Tibial artery (tissue), 4 donors: Measurements from ENCODE around the gene CDC5L.

ENCODE experiments used
- DNase-seq, 2 donors: peaks; one replicate each; pipeline ENCODE4 v3.0.0-alpha.2; 2019
- H3K27ac ChIP-seq, 2 donors: fragments of 200-600 bp; sonication (generic) in 1 of 2; 1 replicate in 1 of 2; 2 replicates in 1 of 2; pipeline ENCODE4 v1.5.1; 2018 to 2019; ENCODE audit warnings: mild to moderate bottlenecking in 1 of 2
- H3K27me3 ChIP-seq, 2 donors: fragments of 200-600 bp; sonication (generic) in 1 of 2; one replicate each; pipeline versions ENCODE4 v1.5.1 to v1.6.0; 2016 to 2019
- H3K36me3 ChIP-seq, 3 donors: fragments of 200-600 bp; sonication (generic) in 2 of 3; one replicate each; pipeline ENCODE4 v1.5.1; 2016 to 2019; ENCODE audit warnings: mild to moderate bottlenecking in 2 of 3
- H3K4me1 ChIP-seq, 4 donors: fragments of 200-600 bp; sonication (generic) in 2 of 4; 1 replicate in 3 of 4; 2 replicates in 1 of 4; pipeline ENCODE4 v1.5.1; 2016 to 2019
- H3K4me3 ChIP-seq, 2 donors: fragments of 200-600 bp; sonication (generic) in 1 of 2; 1 replicate in 1 of 2; 2 replicates in 1 of 2; pipeline ENCODE4 v1.5.1; 2018 to 2019; ENCODE audit warnings: mild to moderate bottlenecking in 2 of 2
- H3K9me3 ChIP-seq, 3 donors: fragments of 200-600 bp; sonication (generic) in 1 of 3; one replicate each; pipeline ENCODE4 v1.5.1; 2016 to 2019
- intact Hi-C: fragments of 100-400 bp; cut with DNase I; formaldehyde crosslinking; loops from one replicate; pipeline ENCODE4 v1.15.0; 2023; ENCODE audit warnings: low total_unique reads
- TF ChIP-seq, protein P1 (sequence below), 2 experiments: fragments of 200-600 bp in 1 of 2; fragments of 450-650 bp in 1 of 2; IDR thresholded peaks; one replicate each; pipeline ENCODE4 v1.5.1; 2017 to 2019; ENCODE audit warnings: antibody characterized with exemption in 2 of 2, mild to moderate bottlenecking in 1 of 2, moderate library complexity in 1 of 2

Gene CDC5L

DNA sequence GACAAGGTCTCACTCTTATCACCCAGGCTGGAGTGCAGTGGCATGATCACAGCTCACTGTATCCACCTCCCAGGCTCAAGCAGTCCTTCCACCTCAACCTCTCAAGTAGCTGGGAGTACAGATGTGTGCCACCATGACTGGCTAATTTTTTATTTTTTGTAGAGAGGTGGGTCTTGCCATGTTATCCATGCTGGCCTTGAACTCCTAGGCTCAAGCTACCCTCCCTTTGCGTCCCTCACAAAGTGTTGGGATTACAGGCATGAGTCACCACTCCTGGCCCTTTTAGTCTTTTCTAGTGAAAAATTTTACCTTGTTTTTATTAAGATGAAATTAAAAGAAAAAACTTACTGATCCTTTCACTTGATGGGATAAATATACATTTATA, 17.2 kb downstream of the CDC5L start:
- TF ChIP-seq, protein P1, sequence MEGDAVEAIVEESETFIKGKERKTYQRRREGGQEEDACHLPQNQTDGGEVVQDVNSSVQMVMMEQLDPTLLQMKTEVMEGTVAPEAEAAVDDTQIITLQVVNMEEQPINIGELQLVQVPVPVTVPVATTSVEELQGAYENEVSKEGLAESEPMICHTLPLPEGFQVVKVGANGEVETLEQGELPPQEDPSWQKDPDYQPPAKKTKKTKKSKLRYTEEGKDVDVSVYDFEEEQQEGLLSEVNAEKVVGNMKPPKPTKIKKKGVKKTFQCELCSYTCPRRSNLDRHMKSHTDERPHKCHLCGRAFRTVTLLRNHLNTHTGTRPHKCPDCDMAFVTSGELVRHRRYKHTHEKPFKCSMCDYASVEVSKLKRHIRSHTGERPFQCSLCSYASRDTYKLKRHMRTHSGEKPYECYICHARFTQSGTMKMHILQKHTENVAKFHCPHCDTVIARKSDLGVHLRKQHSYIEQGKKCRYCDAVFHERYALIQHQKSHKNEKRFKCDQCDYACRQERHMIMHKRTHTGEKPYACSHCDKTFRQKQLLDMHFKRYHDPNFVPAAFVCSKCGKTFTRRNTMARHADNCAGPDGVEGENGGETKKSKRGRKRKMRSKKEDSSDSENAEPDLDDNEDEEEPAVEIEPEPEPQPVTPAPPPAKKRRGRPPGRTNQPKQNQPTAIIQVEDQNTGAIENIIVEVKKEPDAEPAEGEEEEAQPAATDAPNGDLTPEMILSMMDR (IDR thresholded peaks at IDR 0.05) = no peak
- intact Hi-C loops = no loop called here
- H3K27ac ChIP-seq = no peak overlapping the region
- DNase-seq = no peak
- H3K36me3 ChIP-seq = peaks cover 45 to 79% (median 62%) of the 10 kb centered on the region in 3 donors
- H3K4me3 ChIP-seq = no peak overlapping the region
- H3K9me3 ChIP-seq = no peaks in the 10 kb centered on the region
- H3K27me3 ChIP-seq = no peaks in the 10 kb centered on the region
- H3K4me1 ChIP-seq = peaks cover 0 to 15% (median 9%) of the 10 kb centered on the region in 4 donors

DNA sequence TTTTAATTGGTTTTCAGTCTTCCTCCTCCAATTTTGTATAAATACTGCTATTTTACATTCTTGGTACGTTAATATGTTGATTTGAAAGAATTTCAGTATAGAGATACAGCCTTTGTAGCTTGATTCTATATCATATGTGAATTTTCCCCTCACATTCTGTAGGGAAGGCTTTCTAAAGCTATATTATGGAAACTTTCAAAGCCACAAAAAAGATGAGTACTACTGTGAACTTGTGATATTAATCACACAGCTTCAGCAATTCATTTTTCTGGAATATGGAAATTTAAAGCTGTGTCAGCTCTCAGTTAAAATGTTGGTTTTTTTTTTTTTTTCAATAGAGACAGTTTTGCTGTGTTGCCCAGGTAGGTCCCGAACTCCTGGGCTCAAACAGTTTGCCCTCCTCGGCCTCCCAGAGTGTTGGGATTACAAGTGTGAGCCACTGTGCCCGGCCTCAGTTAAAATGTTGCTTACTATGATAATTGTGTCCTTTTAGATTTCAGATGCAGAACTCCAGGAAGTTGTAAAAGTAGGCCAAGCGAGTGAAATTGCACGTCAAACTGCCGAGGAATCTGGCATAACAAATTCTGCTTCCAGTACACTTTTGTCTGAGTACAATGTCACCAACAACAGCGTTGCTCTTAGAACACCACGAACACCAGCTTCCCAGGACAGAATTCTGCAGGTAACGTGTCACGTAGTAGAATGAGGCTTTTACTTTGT, 20.6 kb downstream of the CDC5L start:
- Histone ChIP-seq H3K27ac (no peak overlapping the region), H3K9me3 (no peaks in the 10 kb centered on the region), H3K36me3 (peaks cover 62 to 81% (median 79%) of the 10 kb centered on the region in 3 donors), H3K4me1 (peaks cover 0 to 4% (median 0%) of the 10 kb centered on the region in 4 donors), H3K4me3 (no peak overlapping the region), H3K27me3 (no peaks in the 10 kb centered on the region)
- intact Hi-C loops = no loop called here
- TF ChIP-seq, protein P1 (IDR thresholded peaks at IDR 0.05) = no peak
- DNase-seq = no peak

DNA sequence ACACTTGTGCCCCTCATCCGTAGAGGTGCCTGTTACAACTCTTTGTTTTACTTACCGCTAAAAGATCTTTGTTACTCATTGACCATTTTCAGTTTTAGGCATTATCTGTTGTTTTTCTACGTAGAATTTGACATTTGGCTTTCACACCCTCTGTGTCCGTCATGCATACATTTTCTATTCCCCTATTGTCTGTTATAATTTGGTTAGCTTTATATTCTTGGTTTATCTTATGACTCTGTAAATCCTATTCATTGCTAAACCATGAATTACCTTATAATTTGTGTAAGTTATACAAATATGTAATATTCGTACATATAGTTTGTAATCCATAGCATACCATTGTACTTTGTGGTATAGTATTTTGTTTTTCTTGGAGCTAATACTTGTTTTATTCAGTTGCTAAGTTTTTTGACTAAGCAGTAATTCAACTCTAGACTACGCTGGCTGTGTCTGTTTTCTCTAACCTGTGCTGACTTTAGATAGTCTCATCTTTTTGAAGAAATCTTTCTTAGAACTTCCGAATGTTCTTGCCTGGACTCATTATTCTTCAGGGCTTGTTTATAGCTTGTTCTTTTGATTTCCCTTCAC, 21.8 kb downstream of the CDC5L start:
- intact Hi-C loops = no loop called here
- H3K36me3 ChIP-seq = peaks cover 72 to 82% (median 81%) of the 10 kb centered on the region in 3 donors
- H3K4me1 ChIP-seq = peaks cover 0 to 4% (median 0%) of the 10 kb centered on the region in 4 donors
- H3K27me3 ChIP-seq = no peaks in the 10 kb centered on the region
- H3K27ac ChIP-seq = no peak overlapping the region
- no peak for DNase-seq
- H3K9me3 ChIP-seq = no peaks in the 10 kb centered on the region
- TF ChIP-seq, protein P1 (IDR thresholded peaks at IDR 0.05) = no peak
- no peak overlapping the region for H3K4me3 ChIP-seq

DNA sequence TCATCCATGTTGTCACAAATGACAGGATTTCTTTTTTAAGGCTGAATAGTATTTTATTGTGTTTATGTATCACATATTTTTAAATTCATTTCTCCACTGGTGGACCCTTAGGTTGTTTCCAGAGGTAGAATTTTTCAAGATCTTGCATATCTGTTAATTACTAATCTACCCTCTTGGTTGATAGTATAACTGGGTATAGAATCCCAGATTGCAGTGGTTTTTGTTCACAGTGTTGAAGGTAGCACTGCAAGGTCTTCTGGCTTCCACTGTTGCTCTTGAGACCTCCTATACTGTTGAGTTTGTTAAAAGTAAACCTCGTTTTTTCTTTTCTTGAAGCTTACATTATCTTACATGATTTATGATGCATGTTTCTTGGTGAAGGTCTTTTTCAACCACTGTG, 22.9 kb downstream of the CDC5L start:
- no peak overlapping the region for H3K4me3 ChIP-seq
- peaks cover 69 to 78% (median 71%) of the 10 kb centered on the region in 3 donors for H3K36me3 ChIP-seq
- peaks cover 0 to 5% (median 0%) of the 10 kb centered on the region in 4 donors for H3K4me1 ChIP-seq
- H3K9me3 ChIP-seq = no peaks in the 10 kb centered on the region
- TF ChIP-seq, protein P1 (IDR thresholded peaks at IDR 0.05) = no peak
- no peaks in the 10 kb centered on the region for H3K27me3 ChIP-seq
- no peak for DNase-seq
- intact Hi-C loops = no loop called here
- H3K27ac ChIP-seq = no peak overlapping the region

DNA sequence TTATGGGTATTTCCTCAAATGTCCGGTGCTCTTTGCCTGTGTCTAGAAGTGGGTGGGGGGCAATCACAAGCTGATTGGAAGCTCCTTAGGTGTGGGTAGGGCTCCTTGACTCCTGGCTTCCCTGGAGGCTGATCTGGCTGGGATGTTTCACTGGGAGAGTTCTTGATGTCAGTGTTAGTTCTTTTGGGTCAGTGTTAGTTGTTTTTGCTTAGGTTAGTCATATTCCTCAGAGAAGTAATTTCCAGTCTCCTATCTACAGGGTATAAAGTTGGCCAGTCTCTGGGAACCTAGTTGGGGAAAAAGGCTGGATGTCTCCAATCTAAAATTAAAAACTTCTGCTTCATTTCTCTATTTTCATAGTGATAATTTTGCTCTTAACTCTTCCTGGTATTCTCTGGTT, 23.6 kb downstream of the CDC5L start:
- no peak overlapping the region for H3K4me3 ChIP-seq
- H3K4me1 ChIP-seq = peaks cover 0 to 12% (median 0%) of the 10 kb centered on the region in 4 donors
- no peaks in the 10 kb centered on the region for H3K9me3 ChIP-seq
- H3K27me3 ChIP-seq = no peaks in the 10 kb centered on the region
- no peak overlapping the region for H3K27ac ChIP-seq
- intact Hi-C loops = no loop called here
- no peak for DNase-seq
- H3K36me3 ChIP-seq = peaks cover 62 to 75% (median 65%) of the 10 kb centered on the region in 3 donors
- TF ChIP-seq, protein P1 (IDR thresholded peaks at IDR 0.05) = no peak
